Activated CD4-positive, alpha-beta T cell treated with anti-CD3 and anti-CD28 coated beads for 36 hours (primary cell): ENCODE measurements around the gene CHAC1. TPM values are rescaled to one million over a fixed set of nuclear protein-coding genes. Genes with fewer than 3 reads are reported as not detected.

Experiments
- ATAC-seq: fragments of 200-7000 bp; cut with Tn5 transposase; one replicate; pipeline ENCODE4 v1.10.0; 2021; ENCODE audit warnings: mild to moderate bottlenecking, moderate library complexity
- CTCF ChIA-PET: fragments of 350-600 bp; sonication (Branson Sonifier 250); formaldehyde crosslinking; loops from one replicate; lab custom pipeline; 2021; ENCODE audit warnings: antibody characterized with exemption; lab: Charles Lee
- POLR2A ChIA-PET: fragments of 350-600 bp; sonication (Branson Sonifier 250); formaldehyde crosslinking; loops from one replicate; lab custom pipeline; 2021; ENCODE audit warnings: antibody characterized with exemption, inconsistent platforms; lab: Charles Lee
- DNase-seq: peaks from one replicate; pipeline ENCODE4 v3.0.0-alpha.2; 2020
- H3K27ac Mint-ChIP-seq: one replicate; pipeline ENCODE4 v1.8.0; 2021; ENCODE audit warnings: mixed read lengths
- H3K27me3 Mint-ChIP-seq: one replicate; pipeline ENCODE4 v1.8.0; 2021; ENCODE audit warnings: mixed read lengths
- H3K36me3 Mint-ChIP-seq: one replicate; pipeline ENCODE4 v1.8.0; 2021; ENCODE audit warnings: low read depth, mixed read lengths
- H3K4me1 Mint-ChIP-seq: one replicate; pipeline ENCODE4 v1.8.0; 2021; ENCODE audit warnings: mixed read lengths
- H3K4me3 Mint-ChIP-seq: one replicate; pipeline ENCODE4 v1.8.0; 2021; ENCODE audit warnings: mild to moderate bottlenecking, moderate library complexity, mixed read lengths
- H3K9me3 Mint-ChIP-seq: one replicate; pipeline ENCODE4 v1.8.0; 2021; ENCODE audit warnings: low read depth, mixed read lengths
- intact Hi-C, 2 experiments: fragments of 100-400 bp; cut with DNase I in 1 of 2; cut with micrococcal nuclease in 1 of 2; formaldehyde crosslinking; loops; one replicate each; pipeline versions ENCODE4 v1.14.2 to v1.15.1; 2022 to 2024; cut with DNase I, micrococcal nuclease
- total RNA-seq, 2 experiments: library from RNA; stranded (reverse); gene quantifications; one replicate each; pipeline ENCODE4 v1.2.3, GENCODE V29; 2021

CHAC1 gene
- total RNA-seq, 2 experiments from 2014 or later, result 31.1 to 32.2 TPM

GRCh38 chr15:40986820-40987219, 33.5 kb downstream of the CHAC1 start:
- Mint-ChIP-seq H3K4me3 (no peak overlapping the region), H3K27ac (no peak overlapping the region), H3K4me1 (peaks cover 15% of the 10 kb centered on the region), H3K27me3 (no peaks in the 10 kb centered on the region), H3K36me3 (peaks cover 43% of the 10 kb centered on the region), H3K9me3 (no peaks in the 10 kb centered on the region)
- intact Hi-C loops, result no loop called here
- ATAC-seq, result no peak
- POLR2A ChIA-PET, result no interaction called here
- CTCF ChIA-PET, result no interaction called here
- DNase-seq, result no peak

GRCh38 chr15:40988156-40988555, 34.9 kb downstream of the CHAC1 start:
- Mint-ChIP-seq H3K27ac (no peak overlapping the region), H3K4me3 (no peak overlapping the region), H3K36me3 (peaks cover 40% of the 10 kb centered on the region), H3K27me3 (no peaks in the 10 kb centered on the region), H3K9me3 (no peaks in the 10 kb centered on the region), H3K4me1 (peaks cover 15% of the 10 kb centered on the region)
- POLR2A ChIA-PET, result interaction anchor here (0.6 kb wide), 1 partner anchor 9 kb away, joined by 5 read pairs; no protein-coding TSS in a partner anchor
- CTCF ChIA-PET, result interaction anchor here (0.7 to 1.0 kb wide), 3 partner anchors 46 to 572 kb away, joined by 3 read pairs; no protein-coding TSS in a partner anchor
- no peak for DNase-seq
- no peak for ATAC-seq
- intact Hi-C loops, result no loop called here

- H3K36me3 Mint-ChIP-seq, result peaks cover 37% of the 10 kb centered on the region
- CTCF ChIA-PET, result interaction anchor here (0.8 to 1.5 kb wide), 4 partner anchors 13 to 84 kb away, joined by 3 to 5 read pairs (median 3); no protein-coding TSS in a partner anchor
Observed at GRCh38 chr15:40990080-40990479, 36.8 kb downstream of the CHAC1 start.

GRCh38 chr15:40990789-40991188, 37.5 kb downstream of the CHAC1 start:
- Mint-ChIP-seq H3K27me3 (no peaks in the 10 kb centered on the region), H3K9me3 (no peaks in the 10 kb centered on the region), H3K4me1 (peaks cover 15% of the 10 kb centered on the region), H3K36me3 (peaks cover 41% of the 10 kb centered on the region), H3K4me3 (no peak overlapping the region), H3K27ac (peak overlapping the region; percentile 61)
- intact Hi-C loops, result no loop called here
- ChIA-PET CTCF (interaction anchor here (0.8 to 1.5 kb wide), 4 partner anchors 13 to 87 kb away, joined by 3 to 5 read pairs (median 3); no protein-coding TSS in a partner anchor), POLR2A (interaction anchor here (0.6 kb wide), 1 partner anchor 15 kb away, joined by 4 read pairs; no protein-coding TSS in a partner anchor)
- peak; percentile 62 for ATAC-seq
- DNase-seq, result peak; percentile 19

More at GRCh38 chr15:40990080-40990479, 36.8 kb downstream of the CHAC1 start:
- intact Hi-C loops, result no loop called here
- POLR2A ChIA-PET, result interaction anchor here (0.7 kb wide), 1 partner anchor 9 kb away, joined by 3 read pairs; no protein-coding TSS in a partner anchor
- H3K4me1 Mint-ChIP-seq, result peaks cover 15% of the 10 kb centered on the region
- DNase-seq (no peak), ATAC-seq (peak; percentile 69)
- H3K27ac Mint-ChIP-seq, result peak overlapping the region; percentile 61
- no peaks in the 10 kb centered on the region for H3K27me3 Mint-ChIP-seq
- H3K4me3 Mint-ChIP-seq, result no peak overlapping the region
- no peaks in the 10 kb centered on the region for H3K9me3 Mint-ChIP-seq

- CTCF ChIA-PET, result interaction anchor here (0.6 to 1.5 kb wide), 4 partner anchors 16 to 282 kb away, joined by 3 to 5 read pairs (median 3); no protein-coding TSS in a partner anchor
- no peak for DNase-seq
- H3K27me3 Mint-ChIP-seq, result no peaks in the 10 kb centered on the region
- intact Hi-C loops, result no loop called here
- H3K4me1 Mint-ChIP-seq, result peaks cover 15% of the 10 kb centered on the region
- no peak for ATAC-seq
- peaks cover 42% of the 10 kb centered on the region for H3K36me3 Mint-ChIP-seq
- H3K27ac Mint-ChIP-seq, result peak overlapping the region; percentile 61
- no peak overlapping the region for H3K4me3 Mint-ChIP-seq
- POLR2A ChIA-PET, result no interaction called here
- no peaks in the 10 kb centered on the region for H3K9me3 Mint-ChIP-seq
Observed at GRCh38 chr15:40991355-40991754, 38.1 kb downstream of the CHAC1 start.

GRCh38 chr15:40992241-40992741, 39.0 kb downstream of the CHAC1 start:
- CTCF ChIA-PET, result interaction anchor here (0.7 to 1.3 kb wide), 4 partner anchors 9 to 51 kb away, joined by 3 read pairs; no protein-coding TSS in a partner anchor
- H3K27me3 Mint-ChIP-seq, result no peaks in the 10 kb centered on the region
- H3K4me3 Mint-ChIP-seq, result no peak overlapping the region
- no peak overlapping the region for H3K27ac Mint-ChIP-seq
- no peaks in the 10 kb centered on the region for H3K9me3 Mint-ChIP-seq
- no peak for DNase-seq
- peaks cover 15% of the 10 kb centered on the region for H3K4me1 Mint-ChIP-seq
- POLR2A ChIA-PET, result no interaction called here
- H3K36me3 Mint-ChIP-seq, result peaks cover 40% of the 10 kb centered on the region
- ATAC-seq, result no peak
- intact Hi-C loops, result no loop called here

GRCh38 chr15:40992825-40993224, 39.6 kb downstream of the CHAC1 start:
- ATAC-seq (no peak), DNase-seq (no peak)
- Mint-ChIP-seq H3K4me1 (peaks cover 15% of the 10 kb centered on the region), H3K36me3 (peaks cover 40% of the 10 kb centered on the region), H3K27me3 (no peaks in the 10 kb centered on the region), H3K27ac (no peak overlapping the region), H3K9me3 (no peaks in the 10 kb centered on the region), H3K4me3 (no peak overlapping the region)
- ChIA-PET POLR2A (no interaction called here), CTCF (interaction anchor here (0.7 to 1.3 kb wide), 4 partner anchors 9 to 51 kb away, joined by 3 to 5 read pairs (median 3); no protein-coding TSS in a partner anchor)
- intact Hi-C loops, result no loop called here

- intact Hi-C loops, result no loop called here
- Mint-ChIP-seq H3K4me3 (no peak overlapping the region), H3K27me3 (no peaks in the 10 kb centered on the region), H3K4me1 (peaks cover 8% of the 10 kb centered on the region), H3K27ac (no peak overlapping the region), H3K36me3 (peaks cover 37% of the 10 kb centered on the region), H3K9me3 (no peaks in the 10 kb centered on the region)
- CTCF ChIA-PET, result no interaction called here
- no peak for ATAC-seq
- DNase-seq, result no peak
- POLR2A ChIA-PET, result no interaction called here
Observed at GRCh38 chr15:40995656-40996055, 42.4 kb downstream of the CHAC1 start.

- Mint-ChIP-seq H3K9me3 (no peaks in the 10 kb centered on the region), H3K4me3 (no peak overlapping the region), H3K27me3 (no peaks in the 10 kb centered on the region), H3K27ac (no peak overlapping the region), H3K4me1 (no peaks in the 10 kb centered on the region), H3K36me3 (peaks cover 32% of the 10 kb centered on the region)
- DNase-seq (no peak), ATAC-seq (no peak)
- intact Hi-C loops, result no loop called here
- ChIA-PET CTCF (no interaction called here), POLR2A (interaction anchor here (0.5 kb wide), 1 partner anchor 10 kb away, joined by 3 read pairs; no protein-coding TSS in a partner anchor)
Observed at GRCh38 chr15:40999190-40999589, 45.9 kb downstream of the CHAC1 start.

GRCh38 chr15:41001524-41002214, 48.4 kb downstream of the CHAC1 start:
- no peak overlapping the region for H3K4me3 Mint-ChIP-seq
- H3K9me3 Mint-ChIP-seq, result no peaks in the 10 kb centered on the region
- H3K27ac Mint-ChIP-seq, result no peak overlapping the region
- peaks cover 32% of the 10 kb centered on the region for H3K36me3 Mint-ChIP-seq
- no peaks in the 10 kb centered on the region for H3K4me1 Mint-ChIP-seq
- no peaks in the 10 kb centered on the region for H3K27me3 Mint-ChIP-seq
- ATAC-seq (no peak), DNase-seq (no peak)
- intact Hi-C loops, result loop anchor here in 1 of 2 experiments (5.0 kb wide), 1 partner anchor 94 kb away; no protein-coding TSS in a partner anchor
- CTCF ChIA-PET, result no interaction called here
- POLR2A ChIA-PET, result no interaction called here

- ATAC-seq (no peak), DNase-seq (no peak)
- no peaks in the 10 kb centered on the region for H3K9me3 Mint-ChIP-seq
- CTCF ChIA-PET, result interaction anchor here (1.0 to 1.8 kb wide), 3 partner anchors 9 to 100 kb away, joined by 3 to 4 read pairs (median 3); no protein-coding TSS in a partner anchor
- H3K27me3 Mint-ChIP-seq, result no peaks in the 10 kb centered on the region
- no peak overlapping the region for H3K4me3 Mint-ChIP-seq
- H3K36me3 Mint-ChIP-seq, result peaks cover 30% of the 10 kb centered on the region
- POLR2A ChIA-PET, result no interaction called here
- no peaks in the 10 kb centered on the region for H3K4me1 Mint-ChIP-seq
- intact Hi-C loops, result loop anchor here in 1 of 2 experiments (5.0 kb wide), 1 partner anchor 97 kb away; no protein-coding TSS in a partner anchor
- H3K27ac Mint-ChIP-seq, result no peak overlapping the region
Observed at GRCh38 chr15:41004490-41004889, 51.2 kb downstream of the CHAC1 start.
